HFFc6 (cell line): ENCODE results near the gene LIG1. TPM values are rescaled to one million over a fixed set of nuclear protein-coding genes. Genes with fewer than 3 reads are reported as not detected.
A peak's percentile ranks its signal among the peaks of the same experiment; 100 is the strongest.
"Not testable (repeated sequence)": the region's sequence is repeated elsewhere in the genome, so short reads cannot be mapped to it uniquely, and the experiment has no call there.

Experiments
- DNase-seq: peaks from one replicate; pipeline ENCODE4 v3.0.0-alpha.2; 2018
- H3K27ac Mint-ChIP-seq: 2 replicates; pipeline ENCODE4 v1.8.0; 2020; ENCODE audit warnings: mild to moderate bottlenecking, mixed read lengths
- H3K27me3 Mint-ChIP-seq: 2 replicates; pipeline ENCODE4 v1.8.0; 2021; ENCODE audit warnings: mild to moderate bottlenecking, moderate library complexity, mixed read lengths; ENCODE audit not compliant: insufficient read depth
- H3K36me3 Mint-ChIP-seq: 2 replicates; pipeline ENCODE4 v1.8.0; 2021; ENCODE audit warnings: low read depth, mixed read lengths
- H3K4me1 Mint-ChIP-seq: 2 replicates; pipeline ENCODE4 v1.8.0; 2020; ENCODE audit warnings: low read depth, mixed read lengths
- H3K4me3 Mint-ChIP-seq: 2 replicates; pipeline ENCODE4 v1.8.0; 2020; ENCODE audit warnings: mild to moderate bottlenecking, moderate library complexity, mixed read lengths
- H3K9me3 Mint-ChIP-seq: 2 replicates; pipeline ENCODE4 v1.8.0; 2020; ENCODE audit warnings: mild to moderate bottlenecking, mixed read lengths
- CTCF ChIP-seq: fragments of 200-600 bp; sonication (generic); IDR thresholded peaks from 2 replicates; pipeline ENCODE4 v1.5.0; 2021; ENCODE audit warnings: antibody characterized with exemption, mild to moderate bottlenecking
- total RNA-seq, 6 experiments: library from RNA; stranded (reverse); fragmentation: NEBNext Ultra II Directional; extraction: Animal tissue kit (Norgen Biotek cat#: 25700); gene quantifications; 2 replicates in 1 of 6; 3 replicates in 5 of 6; pipeline ENCODE4 v1.2.3, GENCODE V29; 2021

The LIG1 gene
- total RNA-seq, 6 experiments from 2014 or later = 25.9 to 55.8 (median 48.1) TPM

GRCh38 chr19:48090281-48090802, 79.8 kb downstream of the LIG1 start:
- peaks cover 25% of the 10 kb centered on the region for H3K9me3 Mint-ChIP-seq
- TF ChIP-seq CTCF = no peak
- DNase-seq = peak; percentile 91
- H3K27ac Mint-ChIP-seq = peak overlapping the region; percentile 88
- peaks cover 48% of the 10 kb centered on the region for H3K4me1 Mint-ChIP-seq
- peak overlapping the region; percentile 3; the same call in 1 of the 2 replicates for H3K4me3 Mint-ChIP-seq
- H3K27me3 Mint-ChIP-seq = peaks cover 18% of the 10 kb centered on the region
- peaks cover 37% of the 10 kb centered on the region for H3K36me3 Mint-ChIP-seq

GRCh38 chr19:48088991-48089390, 81.2 kb downstream of the LIG1 start:
- not testable (repeated sequence) for DNase-seq
- H3K4me1 Mint-ChIP-seq = peaks cover 52% of the 10 kb centered on the region

GRCh38 chr19:48085904-48086864, 84.0 kb downstream of the LIG1 start:
- Mint-ChIP-seq H3K4me1 (peaks cover 46% of the 10 kb centered on the region), H3K27ac (no peak overlapping the region), H3K36me3 (peaks cover 13% of the 10 kb centered on the region; the same call in 1 of the 2 replicates), H3K4me3 (no peak overlapping the region), H3K27me3 (peaks cover 11% of the 10 kb centered on the region), H3K9me3 (peaks cover 14% of the 10 kb centered on the region)
- TF ChIP-seq CTCF = peak; percentile 27
- no peak for DNase-seq

More at GRCh38 chr19:48088991-48089390, 81.2 kb downstream of the LIG1 start:
- H3K4me3 Mint-ChIP-seq, H3K27ac Mint-ChIP-seq: not testable (repeated sequence)
- Mint-ChIP-seq H3K27me3 (peaks cover 18% of the 10 kb centered on the region), H3K9me3 (peaks cover 21% of the 10 kb centered on the region), H3K36me3 (peaks cover 27% of the 10 kb centered on the region)

GRCh38 chr19:48085076-48085475, 85.1 kb downstream of the LIG1 start:
- peaks cover 13% of the 10 kb centered on the region; the same call in 1 of the 2 replicates for H3K36me3 Mint-ChIP-seq
- H3K27me3 Mint-ChIP-seq = peaks cover 11% of the 10 kb centered on the region
- H3K4me1 Mint-ChIP-seq = peaks cover 35% of the 10 kb centered on the region
- no peak for DNase-seq
- H3K9me3 Mint-ChIP-seq = peaks cover 11% of the 10 kb centered on the region
- no peak overlapping the region for H3K27ac Mint-ChIP-seq
- H3K4me3 Mint-ChIP-seq = no peak overlapping the region
- no peak for TF ChIP-seq CTCF

GRCh38 chr19:48081106-48081505, 89.0 kb downstream of the LIG1 start:
- Mint-ChIP-seq H3K4me3 (no peak overlapping the region), H3K36me3 (0 out of 2 replicates have a peak, but pooled peaks cover under 1% of the 10 kb centered on the region), H3K27ac (no peak overlapping the region), H3K4me1 (peaks cover 15% of the 10 kb centered on the region), H3K27me3 (no peaks in the 10 kb centered on the region; the same call in 1 of the 2 replicates), H3K9me3 (no peaks in the 10 kb centered on the region)
- TF ChIP-seq CTCF = no peak
- peak; percentile 23 for DNase-seq

GRCh38 chr19:48070177-48070769, 99.9 kb downstream of the LIG1 start:
- H3K4me3 Mint-ChIP-seq, H3K27ac Mint-ChIP-seq, H3K36me3 Mint-ChIP-seq, H3K27me3 Mint-ChIP-seq, DNase-seq, H3K4me1 Mint-ChIP-seq, H3K9me3 Mint-ChIP-seq: not testable (repeated sequence)
